GM10266 (cell line): Measurements from ENCODE around the gene TCF15.

Experiments
- DNase-seq: peaks from one replicate; pipeline ENCODE4 v3.0.0; 2012; ENCODE audit errors: extremely low spot score
- TF ChIP-seq, protein P1 (sequence below): IDR thresholded peaks from 2 replicates; pipeline ENCODE4 v1.5.1; 2012; ENCODE audit warnings: mild to moderate bottlenecking, low read depth; ENCODE audit not compliant: control insufficient read depth, insufficient read depth; ENCODE audit errors: missing control alignments

TCF15 gene, protein sequence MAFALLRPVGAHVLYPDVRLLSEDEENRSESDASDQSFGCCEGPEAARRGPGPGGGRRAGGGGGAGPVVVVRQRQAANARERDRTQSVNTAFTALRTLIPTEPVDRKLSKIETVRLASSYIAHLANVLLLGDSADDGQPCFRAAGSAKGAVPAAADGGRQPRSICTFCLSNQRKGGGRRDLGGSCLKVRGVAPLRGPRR

DNA sequence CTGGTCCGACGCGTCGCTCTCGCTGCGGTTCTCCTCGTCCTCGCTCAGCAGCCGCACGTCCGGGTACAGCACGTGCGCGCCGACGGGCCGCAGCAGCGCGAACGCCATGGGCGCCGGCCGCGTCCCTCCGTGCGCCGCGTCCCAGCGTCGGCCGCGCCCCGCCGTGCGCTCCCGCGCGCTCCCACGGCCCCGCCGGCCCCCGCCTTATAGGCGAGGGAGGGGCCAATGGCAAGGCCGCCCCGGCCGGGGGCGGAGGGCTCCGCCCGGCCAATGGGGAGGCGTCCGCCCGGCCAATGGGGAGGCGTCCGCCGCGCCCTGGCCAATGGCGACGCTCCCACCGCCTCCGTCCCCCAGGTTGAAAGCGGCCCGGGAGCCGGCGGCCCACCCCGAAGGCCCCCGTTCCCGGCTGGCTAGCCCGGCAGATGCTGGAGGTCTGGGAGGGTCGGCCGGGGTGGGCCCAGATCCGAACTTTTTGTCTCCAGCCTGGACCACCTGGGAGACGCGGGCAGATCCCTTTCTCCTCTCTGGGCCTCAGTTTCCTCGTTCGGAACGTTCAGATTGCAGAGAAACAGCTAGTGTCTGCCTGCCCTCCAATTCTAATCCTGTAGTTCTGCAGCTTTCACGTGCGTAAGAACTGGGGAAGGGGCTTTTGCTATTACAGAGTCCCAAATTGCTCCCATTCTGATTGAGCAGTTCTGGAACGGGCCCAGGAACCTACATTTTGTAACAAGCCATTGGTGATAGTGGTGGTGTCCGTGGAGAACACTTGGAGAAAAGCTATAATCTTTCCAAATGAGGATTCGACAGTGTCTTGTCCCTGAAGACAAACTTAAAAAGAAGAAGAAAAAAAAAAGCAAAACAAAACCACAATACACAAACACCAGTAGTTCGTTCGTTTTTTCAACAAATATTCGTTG lies at the start of gene TCF15:
TSS of gene TCF15 (minus strand) at position 180 of the 917 bp plus-strand sequence. CDS start at position 108, 72 bp downstream.
- peak; percentile 83 for DNase-seq
- TF ChIP-seq, protein P1, sequence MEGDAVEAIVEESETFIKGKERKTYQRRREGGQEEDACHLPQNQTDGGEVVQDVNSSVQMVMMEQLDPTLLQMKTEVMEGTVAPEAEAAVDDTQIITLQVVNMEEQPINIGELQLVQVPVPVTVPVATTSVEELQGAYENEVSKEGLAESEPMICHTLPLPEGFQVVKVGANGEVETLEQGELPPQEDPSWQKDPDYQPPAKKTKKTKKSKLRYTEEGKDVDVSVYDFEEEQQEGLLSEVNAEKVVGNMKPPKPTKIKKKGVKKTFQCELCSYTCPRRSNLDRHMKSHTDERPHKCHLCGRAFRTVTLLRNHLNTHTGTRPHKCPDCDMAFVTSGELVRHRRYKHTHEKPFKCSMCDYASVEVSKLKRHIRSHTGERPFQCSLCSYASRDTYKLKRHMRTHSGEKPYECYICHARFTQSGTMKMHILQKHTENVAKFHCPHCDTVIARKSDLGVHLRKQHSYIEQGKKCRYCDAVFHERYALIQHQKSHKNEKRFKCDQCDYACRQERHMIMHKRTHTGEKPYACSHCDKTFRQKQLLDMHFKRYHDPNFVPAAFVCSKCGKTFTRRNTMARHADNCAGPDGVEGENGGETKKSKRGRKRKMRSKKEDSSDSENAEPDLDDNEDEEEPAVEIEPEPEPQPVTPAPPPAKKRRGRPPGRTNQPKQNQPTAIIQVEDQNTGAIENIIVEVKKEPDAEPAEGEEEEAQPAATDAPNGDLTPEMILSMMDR = no peak

DNA sequence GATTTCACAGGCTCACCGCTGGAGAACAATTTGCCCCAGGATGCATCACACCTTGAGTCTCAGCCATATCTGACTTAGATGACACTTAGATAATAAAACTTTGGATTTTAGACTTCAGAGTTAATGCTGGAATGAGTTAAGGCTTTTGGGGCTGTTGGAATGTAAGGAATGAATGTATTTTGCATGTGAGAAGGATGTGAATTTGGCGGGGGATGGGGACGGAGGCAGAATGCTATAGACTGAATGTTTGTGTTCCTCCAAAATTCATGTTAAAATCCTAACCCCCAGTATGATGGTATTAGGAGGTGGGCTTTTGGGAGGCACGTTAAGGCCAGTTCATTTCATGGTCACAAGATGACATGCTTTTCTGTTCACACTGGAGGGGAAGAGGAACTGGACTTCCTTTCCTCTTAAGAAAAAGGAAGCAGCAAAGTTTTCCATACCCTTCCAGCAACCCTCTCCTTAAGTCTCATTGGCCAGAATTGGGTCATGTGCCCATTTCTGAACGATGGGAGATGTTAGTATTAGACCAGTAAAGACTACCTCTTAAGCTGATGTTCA lies 48.7 kb upstream of the TCF15 start:
- TF ChIP-seq, protein P1 = no peak
- no peak for DNase-seq

DNA sequence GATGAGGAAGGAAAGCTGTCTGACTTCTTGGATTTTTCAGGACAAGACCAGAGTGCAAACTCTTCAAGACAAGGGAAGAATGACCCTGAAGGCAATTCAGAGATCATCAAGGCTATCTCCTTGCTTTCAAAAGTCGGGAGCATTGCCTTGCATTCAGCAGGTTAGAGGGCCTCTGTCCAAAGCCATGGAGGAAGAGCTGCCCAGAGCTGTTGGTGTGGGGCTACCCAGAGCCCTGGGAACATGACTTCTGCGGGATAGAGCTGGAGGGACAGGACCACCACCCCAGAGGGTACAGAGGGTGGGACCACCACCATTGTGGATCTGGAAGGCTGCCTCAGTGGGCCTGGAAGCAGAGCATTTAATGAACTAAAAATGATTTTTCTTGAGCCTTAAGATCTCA lies 48.1 kb upstream of the TCF15 start:
- DNase-seq = no peak
- TF ChIP-seq, protein P1 = no peak

DNA sequence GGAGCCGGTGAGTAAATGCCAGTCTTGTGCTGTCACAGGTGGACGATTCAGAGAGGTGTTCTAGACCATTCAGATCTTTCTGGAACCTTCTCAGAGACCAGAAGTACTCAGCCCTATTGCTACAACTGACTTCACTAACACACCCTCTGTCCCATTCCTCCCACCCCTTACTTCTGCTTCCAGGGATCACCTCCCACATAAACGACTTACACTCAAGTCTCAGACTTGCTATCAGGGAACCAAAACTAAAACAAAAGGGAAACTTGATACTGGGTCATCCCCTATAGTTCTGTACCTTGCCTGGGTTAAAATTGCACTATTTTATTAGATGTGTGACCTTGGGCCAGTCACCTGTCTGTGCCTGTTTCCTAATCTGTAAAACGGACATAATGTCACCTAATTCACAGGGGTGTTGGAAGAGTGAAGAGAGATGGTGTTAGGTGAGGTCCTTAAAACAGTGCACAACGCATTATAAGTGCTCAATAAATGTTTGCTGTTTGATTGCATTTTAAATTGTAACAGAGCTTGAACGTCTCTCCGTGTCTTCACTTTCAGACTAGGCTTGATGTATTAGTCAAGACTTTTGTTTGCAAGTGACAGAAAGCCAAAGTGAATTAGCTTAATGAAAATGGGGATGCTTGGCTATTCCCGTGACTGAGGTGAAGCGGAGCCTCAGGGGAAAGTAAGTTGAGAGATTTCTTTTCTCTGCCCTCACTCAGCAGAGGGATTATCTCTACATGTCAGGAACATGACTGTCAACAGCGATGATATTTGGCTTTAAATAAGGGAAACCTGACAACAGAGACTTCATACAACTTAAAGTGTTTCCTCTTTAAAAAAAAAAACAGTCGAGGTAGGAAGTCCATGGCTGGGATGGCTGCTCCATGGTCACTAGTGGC lies 45.9 kb upstream of the TCF15 start:
- DNase-seq = no peak
- TF ChIP-seq, protein P1 = no peak

DNA sequence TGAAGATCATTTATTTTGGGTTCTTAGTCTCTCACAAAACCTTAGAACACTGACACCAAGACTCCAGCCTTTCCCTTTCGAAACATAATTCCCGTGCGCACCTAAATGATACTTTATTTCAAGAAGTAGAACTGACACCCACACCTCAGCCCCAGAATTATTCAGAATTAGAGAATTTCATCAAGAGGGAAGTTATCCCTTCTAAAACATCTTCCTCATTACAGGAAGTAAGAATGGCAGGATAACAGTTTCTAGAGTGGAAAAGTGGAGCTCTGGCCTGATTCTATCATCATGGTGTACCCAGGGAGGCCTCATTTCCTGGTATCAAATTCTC lies 44.3 kb upstream of the TCF15 start:
- DNase-seq = no peak
- TF ChIP-seq, protein P1 = no peak

DNA sequence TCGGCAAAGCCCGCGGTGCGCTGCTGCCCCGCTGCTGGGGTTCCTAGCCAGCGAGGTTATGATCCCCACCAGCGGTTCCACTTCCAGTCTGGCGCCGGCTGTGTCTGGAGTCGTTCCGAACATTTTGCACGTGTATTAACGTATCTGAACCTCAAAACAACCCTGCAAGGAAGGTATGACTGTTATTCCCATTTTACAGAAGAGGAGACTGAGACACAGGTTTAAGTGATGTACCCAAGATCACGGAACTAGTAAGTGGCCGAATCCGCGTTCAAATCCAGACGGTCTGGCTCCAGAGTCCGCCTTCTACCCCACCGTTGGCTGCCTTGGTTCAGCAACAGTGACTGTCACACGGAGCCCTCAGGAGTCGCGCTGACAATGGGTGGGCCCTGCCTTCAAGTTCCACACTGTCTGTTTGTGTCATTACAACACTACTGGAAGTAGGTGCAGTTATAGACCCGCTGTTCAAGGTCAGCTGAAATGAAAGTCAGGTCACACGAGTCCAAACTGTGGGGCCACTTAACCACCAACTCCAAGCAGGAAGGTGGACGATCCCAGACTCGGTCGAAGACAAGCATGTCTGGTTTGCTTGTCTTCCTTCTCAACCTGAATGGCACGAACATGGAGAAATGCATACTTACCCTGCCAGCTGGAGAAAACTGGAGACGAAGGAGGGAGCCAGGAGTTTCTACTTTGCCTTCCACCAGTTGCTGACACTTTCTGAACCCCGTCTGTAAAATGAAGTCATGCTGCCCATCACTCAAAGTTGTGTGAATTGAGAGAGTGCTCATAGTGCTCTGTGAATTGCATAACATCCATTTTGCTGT lies 43.7 kb upstream of the TCF15 start:
- TF ChIP-seq, protein P1 = no peak
- no peak for DNase-seq
